Retinal pigment epithelial cell (primary cell): ENCODE results near the gene TIGAR.

Source experiments
- DNase-seq: peaks from one replicate; pipeline ENCODE4 v3.0.0-alpha.2; 2010; ENCODE audit warnings: low read depth
- H3K4me3 ChIP-seq: 2 replicates; pipeline ENCODE4 v1.5.1; 2011; ENCODE audit warnings: mild to moderate bottlenecking, low read length, control low read depth, moderate library complexity
- TF ChIP-seq, protein P1 (sequence below): conservative IDR thresholded peaks from 2 replicates; pipeline ENCODE4 v1.5.1; 2011; ENCODE audit warnings: low read depth, low read length, control low read depth, inconsistent platforms

The TIGAR gene

DNA sequence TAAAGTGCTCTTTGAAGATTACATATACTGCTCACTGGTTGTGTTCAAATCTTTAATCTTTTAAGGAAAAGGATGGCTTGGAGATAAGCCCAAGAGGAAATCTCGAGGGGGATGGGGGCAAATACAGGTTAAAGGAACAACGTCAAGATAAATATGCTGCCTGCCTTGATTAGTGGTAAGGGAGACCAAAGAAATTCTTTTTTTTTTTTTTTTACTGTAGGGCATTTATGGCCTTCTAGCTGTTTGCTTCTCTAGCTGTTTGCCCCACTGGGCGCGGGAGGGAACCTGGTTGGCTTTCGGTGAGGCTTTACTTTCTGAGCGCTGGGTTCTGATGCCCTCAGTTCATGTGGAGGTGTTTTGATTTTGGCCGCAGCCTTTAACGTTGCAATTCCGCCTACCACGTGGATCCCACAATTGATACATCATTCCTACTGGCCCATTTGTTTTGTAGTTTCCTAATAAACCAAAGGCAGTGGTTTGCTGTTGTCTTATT lies 41.8 kb upstream of the TIGAR start:
- no peak overlapping the region for H3K4me3 ChIP-seq

DNA sequence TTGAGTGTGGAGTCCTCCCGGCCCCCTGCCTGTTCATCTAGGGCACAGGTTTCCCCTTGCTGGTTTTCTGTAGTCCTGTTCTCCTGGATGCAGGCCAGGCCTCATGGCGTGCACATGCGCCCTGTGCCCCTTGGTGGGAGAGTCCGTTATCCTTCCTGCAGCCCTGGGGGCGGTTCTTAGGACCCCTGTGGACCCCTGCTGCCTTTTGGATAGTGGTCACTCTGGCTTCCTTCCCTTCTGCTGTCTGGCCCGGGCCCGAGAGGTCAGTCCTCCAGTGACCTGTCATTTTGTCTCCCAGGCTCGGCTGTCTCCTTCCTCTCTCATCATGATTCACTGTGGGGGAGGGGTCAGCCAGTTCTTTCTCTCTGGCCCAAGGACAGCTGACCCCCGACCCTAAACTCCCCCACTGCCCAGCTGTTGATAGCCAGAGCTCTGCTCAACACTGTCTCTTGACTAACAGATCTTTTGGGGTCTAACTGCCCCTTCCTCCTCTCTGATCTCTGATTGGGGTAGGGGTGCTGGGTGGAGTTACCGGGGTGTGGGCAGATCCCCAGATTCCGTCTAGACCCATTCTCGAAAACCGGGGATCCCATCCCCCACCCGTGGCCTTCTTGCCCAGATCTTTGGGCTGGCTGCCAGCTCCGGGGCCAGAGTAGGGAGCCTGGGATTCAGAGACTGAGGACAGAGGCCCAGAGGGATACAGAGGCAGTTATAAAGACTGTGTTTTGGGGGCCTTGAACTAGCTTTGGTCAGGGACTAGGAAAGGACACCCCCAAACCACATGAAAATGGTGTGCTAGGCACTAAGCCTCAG lies 40.5 kb upstream of the TIGAR start:
- H3K4me3 ChIP-seq: no peak overlapping the region
- DNase-seq: no peak
- TF ChIP-seq, protein P1, sequence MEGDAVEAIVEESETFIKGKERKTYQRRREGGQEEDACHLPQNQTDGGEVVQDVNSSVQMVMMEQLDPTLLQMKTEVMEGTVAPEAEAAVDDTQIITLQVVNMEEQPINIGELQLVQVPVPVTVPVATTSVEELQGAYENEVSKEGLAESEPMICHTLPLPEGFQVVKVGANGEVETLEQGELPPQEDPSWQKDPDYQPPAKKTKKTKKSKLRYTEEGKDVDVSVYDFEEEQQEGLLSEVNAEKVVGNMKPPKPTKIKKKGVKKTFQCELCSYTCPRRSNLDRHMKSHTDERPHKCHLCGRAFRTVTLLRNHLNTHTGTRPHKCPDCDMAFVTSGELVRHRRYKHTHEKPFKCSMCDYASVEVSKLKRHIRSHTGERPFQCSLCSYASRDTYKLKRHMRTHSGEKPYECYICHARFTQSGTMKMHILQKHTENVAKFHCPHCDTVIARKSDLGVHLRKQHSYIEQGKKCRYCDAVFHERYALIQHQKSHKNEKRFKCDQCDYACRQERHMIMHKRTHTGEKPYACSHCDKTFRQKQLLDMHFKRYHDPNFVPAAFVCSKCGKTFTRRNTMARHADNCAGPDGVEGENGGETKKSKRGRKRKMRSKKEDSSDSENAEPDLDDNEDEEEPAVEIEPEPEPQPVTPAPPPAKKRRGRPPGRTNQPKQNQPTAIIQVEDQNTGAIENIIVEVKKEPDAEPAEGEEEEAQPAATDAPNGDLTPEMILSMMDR: no peak

More for the DNA sequence above, 41.8 kb upstream of the TIGAR start:
- DNase-seq: no peak
- TF ChIP-seq, protein P1: no peak

DNA sequence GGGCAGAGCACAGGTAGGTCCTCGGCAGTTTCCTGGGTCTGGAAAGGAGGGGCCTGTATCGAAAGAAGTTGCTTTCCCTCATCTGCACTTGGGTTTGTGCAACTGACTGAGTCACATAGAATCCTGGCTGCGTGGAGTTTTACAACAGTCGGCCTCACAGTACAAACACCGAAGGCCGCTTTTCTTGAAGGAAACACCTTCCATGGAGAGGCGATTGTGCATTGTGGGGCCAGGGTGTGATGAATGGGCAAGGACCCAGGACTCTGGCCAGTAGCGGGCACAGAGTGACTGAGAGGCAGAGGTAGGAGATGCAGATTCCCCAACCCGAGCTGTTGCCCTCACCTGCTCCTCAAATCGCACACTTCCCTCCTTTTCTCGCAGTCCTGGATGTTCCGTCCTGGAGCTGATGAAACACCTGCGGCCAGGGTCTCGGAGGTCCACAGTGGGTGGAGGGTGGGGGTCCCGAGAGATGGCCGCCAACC lies 39.8 kb upstream of the TIGAR start:
- no peak overlapping the region for H3K4me3 ChIP-seq
- TF ChIP-seq, protein P1: no peak
- no peak for DNase-seq

DNA sequence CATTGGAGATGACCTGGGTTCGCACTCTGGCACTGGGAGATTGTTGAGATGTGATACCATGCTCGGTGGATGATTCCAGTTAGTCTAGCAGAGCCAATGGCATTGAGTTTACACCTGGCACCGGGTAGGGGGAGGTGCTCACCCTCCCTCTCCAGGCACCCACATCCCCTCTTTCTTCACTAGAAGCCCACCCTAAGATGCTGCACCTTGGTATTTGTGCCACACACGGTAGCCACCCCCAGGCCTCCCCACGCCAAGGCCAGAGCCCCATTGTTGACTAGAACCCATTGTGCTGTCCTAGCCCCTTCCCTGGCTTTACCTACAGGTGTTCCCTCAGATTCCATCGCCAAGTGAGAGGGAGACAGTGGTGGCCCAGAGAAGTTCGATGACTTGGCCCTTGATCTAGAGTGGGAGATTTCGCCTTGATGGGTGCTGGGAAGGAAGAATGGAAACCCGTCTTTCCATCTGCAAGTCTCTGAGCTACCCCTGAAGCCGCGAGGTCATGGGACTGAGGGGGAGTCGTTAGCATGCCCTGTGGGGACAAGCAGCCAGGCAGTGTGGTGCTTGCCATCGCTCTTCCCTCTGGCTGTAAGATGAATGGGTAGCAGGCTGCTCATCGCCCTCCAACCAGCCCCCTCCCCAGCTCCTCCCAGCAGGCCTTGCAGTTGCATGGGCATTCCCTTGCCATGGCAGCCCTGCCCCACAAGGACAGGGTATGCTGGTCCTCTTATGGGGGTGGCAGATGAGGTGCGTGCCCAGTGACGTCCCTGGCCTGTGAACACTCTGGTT lies 38.7 kb upstream of the TIGAR start:
- TF ChIP-seq, protein P1: no peak
- no peak for DNase-seq
- H3K4me3 ChIP-seq: no peak overlapping the region

DNA sequence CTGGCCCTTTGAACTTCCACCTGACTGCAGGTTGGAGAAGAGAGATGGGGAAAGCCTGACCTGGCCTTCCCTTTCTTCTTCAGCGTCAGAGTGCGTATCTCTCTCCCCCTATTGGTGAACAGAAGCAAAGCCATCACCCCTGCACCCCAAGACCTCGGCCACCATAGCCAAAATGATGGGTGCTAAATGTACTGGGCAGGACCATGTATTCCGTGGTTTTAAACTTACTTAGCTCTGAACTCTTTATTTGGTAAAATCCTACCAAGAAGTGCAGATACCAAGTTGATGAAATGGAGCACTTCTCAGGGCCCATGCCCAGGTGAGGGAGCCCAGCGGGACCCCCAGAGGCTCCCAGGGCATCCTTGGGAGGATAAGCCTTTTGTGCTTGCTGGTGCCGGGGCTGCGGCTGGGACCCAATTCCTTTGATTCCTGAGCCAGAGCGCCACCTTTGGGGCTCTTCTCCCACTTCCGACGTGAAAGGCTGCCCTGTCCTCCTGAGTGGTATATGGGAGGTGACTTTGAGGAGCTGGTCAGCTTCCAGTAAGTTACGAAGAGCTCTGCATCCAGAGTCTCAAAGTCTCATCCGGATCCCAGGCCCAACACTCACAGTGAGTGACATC lies 38.0 kb upstream of the TIGAR start:
- TF ChIP-seq, protein P1: no peak
- no peak for DNase-seq
- no peak overlapping the region for H3K4me3 ChIP-seq

DNA sequence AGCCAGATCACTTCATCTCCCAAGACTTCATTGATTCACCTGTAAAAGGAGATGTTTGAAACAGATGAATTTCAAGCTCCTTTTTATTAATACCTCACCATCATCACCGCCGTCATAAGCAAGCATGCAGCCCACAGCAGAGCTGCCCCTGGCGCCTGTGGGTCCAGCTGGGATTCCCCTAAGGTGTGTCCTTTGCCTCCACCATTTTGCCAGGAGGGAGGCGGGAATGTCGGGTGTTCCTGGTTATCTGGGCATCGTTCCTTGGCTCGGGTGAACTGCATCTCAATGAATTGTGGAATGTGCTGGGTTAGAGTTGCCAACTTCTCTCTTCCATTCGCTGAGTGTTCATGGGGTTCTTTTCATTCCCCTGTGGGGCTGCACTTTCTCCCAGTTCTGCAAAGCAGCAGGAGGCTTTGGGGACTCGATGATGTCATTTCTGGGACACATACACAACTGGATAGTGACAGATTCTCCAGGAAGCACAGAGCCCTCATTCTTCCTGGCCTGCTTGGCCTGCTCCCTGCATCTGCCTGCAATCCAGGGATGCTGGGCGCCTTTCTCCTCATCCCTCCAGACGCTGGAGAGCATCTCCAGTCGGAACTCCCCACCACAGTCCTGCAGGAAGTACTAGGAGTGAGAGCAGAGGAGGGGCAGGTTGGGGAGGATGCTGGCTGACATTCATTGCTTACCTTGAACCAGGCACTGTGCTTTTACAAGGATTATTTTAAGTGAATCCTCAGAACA lies 37.3 kb upstream of the TIGAR start:
- TF ChIP-seq, protein P1: no peak
- no peak for DNase-seq
- no peak overlapping the region for H3K4me3 ChIP-seq
